Thoracic aorta (tissue), 2 donors: ENCODE data around the gene RBM26. TPM values are rescaled to one million over a fixed set of nuclear protein-coding genes. Genes with fewer than 3 reads are reported as not detected.

Experiments
- ATAC-seq: fragments of 150-250 bp; one replicate; pipeline ENCODE4 v1.8.0; 2017; ENCODE audit warnings: low read depth; ENCODE audit not compliant: insufficient number of reproducible peaks, low FRiP score
- DNase-seq: peaks from one replicate; pipeline ENCODE4 v3.0.0-alpha.2; 2020; ENCODE audit warnings: low spot score
- H3K27ac ChIP-seq, 2 donors: fragments of 200-600 bp; sonication (generic); 1 replicate in 1 of 2; 2 replicates in 1 of 2; pipeline ENCODE4 v1.5.1; 2016; ENCODE audit warnings: mild to moderate bottlenecking in 2 of 2, moderate library complexity in 2 of 2
- H3K27me3 ChIP-seq: fragments of 200-600 bp; sonication (generic); replicated peaks from 2 replicates; pipeline ENCODE4 v1.6.0; 2016; ENCODE audit warnings: mild to moderate bottlenecking; ENCODE audit not compliant: insufficient read depth
- H3K36me3 ChIP-seq: fragments of 200-600 bp; sonication (generic); one replicate; pipeline ENCODE4 v1.5.1; 2016
- H3K4me1 ChIP-seq, 2 donors: fragments of 200-600 bp; sonication (generic); 1 replicate in 1 of 2; 2 replicates in 1 of 2; pipeline versions ENCODE4 v1.5.1 to v1.6.0; 2016; ENCODE audit warnings: low read depth in 2 of 2, mild to moderate bottlenecking in 1 of 2; ENCODE audit not compliant: control insufficient read depth in 1 of 2
- H3K4me3 ChIP-seq: fragments of 200-600 bp; sonication (generic); 2 replicates; pipeline ENCODE4 v1.5.1; 2016; ENCODE audit warnings: mild to moderate bottlenecking
- H3K9me3 ChIP-seq: fragments of 200-600 bp; sonication (generic); 2 replicates; pipeline ENCODE4 v1.5.1; 2016
- CTCF ChIP-seq: fragments of 200-600 bp; sonication (generic); IDR thresholded peaks from one replicate; pipeline ENCODE4 v1.5.1; 2019; ENCODE audit warnings: antibody characterized with exemption
- total RNA-seq, 2 donors: library from RNA; depleted of rRNA; stranded (reverse); fragments of >200 nt; gene quantifications; one replicate each; pipeline versions ENCODE4 v1.1.0 to v1.2.3, GENCODE V29; 2016

The RBM26 gene
- total RNA-seq, 2 donors from 2014 or later, result 30.9 to 55.4 TPM

- Histone ChIP-seq H3K4me3 (no peak overlapping the region), H3K36me3 (no peaks in the 10 kb centered on the region), H3K27ac (no peak overlapping the region), H3K4me1 (no peaks in the 10 kb centered on the region), H3K9me3 (no peaks in the 10 kb centered on the region), H3K27me3 (no peaks in the 10 kb centered on the region)
- no peak for DNase-seq
- no peak for TF ChIP-seq CTCF
- no peak for ATAC-seq
These were observed 116.5 kb downstream of the RBM26 start for GRCh38 chr13:79289571-79289970.

GRCh38 chr13:79287939-79288795 is 117.9 kb downstream of the RBM26 start:
- Histone ChIP-seq H3K4me3 (no peak overlapping the region), H3K4me1 (no peaks in the 10 kb centered on the region), H3K27ac (no peak overlapping the region), H3K9me3 (no peaks in the 10 kb centered on the region), H3K36me3 (no peaks in the 10 kb centered on the region), H3K27me3 (no peaks in the 10 kb centered on the region)
- ATAC-seq (no peak), DNase-seq (no peak)
- no peak for TF ChIP-seq CTCF

- ATAC-seq (no peak), DNase-seq (no peak)
- Histone ChIP-seq H3K4me1 (no peaks in the 10 kb centered on the region), H3K27ac (no peak overlapping the region), H3K27me3 (no peaks in the 10 kb centered on the region), H3K36me3 (no peaks in the 10 kb centered on the region), H3K4me3 (no peak overlapping the region), H3K9me3 (no peaks in the 10 kb centered on the region)
- no peak for TF ChIP-seq CTCF
These were observed 120.9 kb downstream of the RBM26 start for GRCh38 chr13:79285159-79285558.

GRCh38 chr13:79283742-79284141 is 122.3 kb downstream of the RBM26 start:
- Histone ChIP-seq H3K9me3 (no peaks in the 10 kb centered on the region), H3K4me1 (no peaks in the 10 kb centered on the region), H3K36me3 (no peaks in the 10 kb centered on the region), H3K27me3 (no peaks in the 10 kb centered on the region), H3K4me3 (no peak overlapping the region), H3K27ac (no peak overlapping the region)
- ATAC-seq (no peak), DNase-seq (no peak)
- TF ChIP-seq CTCF, result no peak

GRCh38 chr13:79282976-79283375 is 123.1 kb downstream of the RBM26 start:
- ATAC-seq, result no peak

More at GRCh38 chr13:79282976-79283375, 123.1 kb downstream of the RBM26 start:
- no peaks in the 10 kb centered on the region for H3K4me1 ChIP-seq
- no peaks in the 10 kb centered on the region for H3K9me3 ChIP-seq
- no peak for DNase-seq
- no peak overlapping the region for H3K27ac ChIP-seq
- H3K36me3 ChIP-seq, result no peaks in the 10 kb centered on the region
- TF ChIP-seq CTCF, result no peak
- no peaks in the 10 kb centered on the region for H3K27me3 ChIP-seq
- no peak overlapping the region for H3K4me3 ChIP-seq
